ENCODE results near the gene ARPC2. TPM values are rescaled to one million over a fixed set of nuclear protein-coding genes. Genes with fewer than 3 reads are reported as not detected.

ARPC2 gene
- total and polyA plus RNA-seq, 12 donors = 58.5 to 213 (median 134) TPM

DNA sequence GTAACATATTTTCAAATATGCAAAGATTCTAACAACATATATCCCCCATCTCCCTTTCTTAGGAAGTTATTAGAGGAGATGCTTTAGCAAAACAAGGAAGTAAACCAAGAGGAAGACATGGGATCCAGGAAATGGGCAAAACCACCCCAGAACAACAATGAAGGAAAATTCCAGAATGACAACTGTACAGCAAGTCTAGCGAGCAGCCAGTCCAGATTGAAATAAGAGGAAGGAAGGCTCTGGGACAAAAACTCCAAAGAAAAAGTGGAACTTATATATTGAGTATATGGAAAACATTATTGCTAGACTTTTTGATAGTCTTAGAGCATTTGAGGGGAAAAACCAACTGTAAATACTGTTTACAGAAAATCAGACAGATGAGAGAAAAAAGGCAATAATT lies 2.9 kb upstream of the ARPC2 start:
- 80 to 91% methylated on average over 1 of the region's 1 CpG for WGBS, 2 donors
- peaks cover 0 to 5% (median 0%) of the 10 kb centered on the region in 11 donors for H3K9me3 ChIP-seq
- peaks cover 0 to 5% (median 0%) of the 10 kb centered on the region in 9 donors for H3K36me3 ChIP-seq
- H3K4me1 ChIP-seq = peaks cover 5 to 26% (median 19%) of the 10 kb centered on the region in 9 donors
- H3K4me3 ChIP-seq = no peak overlapping the region
- DNase-seq (no peak), ATAC-seq (no peak)
- TF ChIP-seq, protein P1, sequence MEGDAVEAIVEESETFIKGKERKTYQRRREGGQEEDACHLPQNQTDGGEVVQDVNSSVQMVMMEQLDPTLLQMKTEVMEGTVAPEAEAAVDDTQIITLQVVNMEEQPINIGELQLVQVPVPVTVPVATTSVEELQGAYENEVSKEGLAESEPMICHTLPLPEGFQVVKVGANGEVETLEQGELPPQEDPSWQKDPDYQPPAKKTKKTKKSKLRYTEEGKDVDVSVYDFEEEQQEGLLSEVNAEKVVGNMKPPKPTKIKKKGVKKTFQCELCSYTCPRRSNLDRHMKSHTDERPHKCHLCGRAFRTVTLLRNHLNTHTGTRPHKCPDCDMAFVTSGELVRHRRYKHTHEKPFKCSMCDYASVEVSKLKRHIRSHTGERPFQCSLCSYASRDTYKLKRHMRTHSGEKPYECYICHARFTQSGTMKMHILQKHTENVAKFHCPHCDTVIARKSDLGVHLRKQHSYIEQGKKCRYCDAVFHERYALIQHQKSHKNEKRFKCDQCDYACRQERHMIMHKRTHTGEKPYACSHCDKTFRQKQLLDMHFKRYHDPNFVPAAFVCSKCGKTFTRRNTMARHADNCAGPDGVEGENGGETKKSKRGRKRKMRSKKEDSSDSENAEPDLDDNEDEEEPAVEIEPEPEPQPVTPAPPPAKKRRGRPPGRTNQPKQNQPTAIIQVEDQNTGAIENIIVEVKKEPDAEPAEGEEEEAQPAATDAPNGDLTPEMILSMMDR (IDR thresholded peaks at IDR 0.05) = no peak
- H3K27me3 ChIP-seq = no peaks in the 10 kb centered on the region
- intact Hi-C loops (cut with DNase I) = no loop called here
- no peak overlapping the region for H3K27ac ChIP-seq

- TF ChIP-seq, protein P1 (IDR thresholded peaks at IDR 0.05) = no peak
- peaks cover 0 to 24% (median 0%) of the 10 kb centered on the region in 9 donors for H3K36me3 ChIP-seq
- DNase-seq (peak; percentile 26 to 30), ATAC-seq (peak in 6 of 8 donors; percentile 11 to 47 (median 25))
- H3K4me1 ChIP-seq = peaks cover 11 to 48% (median 40%) of the 10 kb centered on the region in 9 donors
- H3K4me3 ChIP-seq = peak overlapping the region; percentile 78 to 97 (median 94)
- H3K27me3 ChIP-seq = no peaks in the 10 kb centered on the region
- no peaks in the 10 kb centered on the region for H3K9me3 ChIP-seq
- H3K27ac ChIP-seq = peak overlapping the region; percentile 58 to 99 (median 94)
- 30 to 31% methylated on average over 9 of the region's 9 CpGs for WGBS, 2 donors
- intact Hi-C loops (cut with DNase I) = loop anchor here in 7 of 10 donors (1.0 to 5.0 kb wide), 7 partner anchors 30 to 76 kb away; partner anchors contain the start of genes AAMP (in 2 of the 7), PNKD (in 2 of the 7), GPBAR1 (in 1 of the 7) and TMBIM1 (in 1 of the 7)
Measured at GRCh38 chr2:218216336-218216673, 684 bp upstream of the ARPC2 start.

- intact Hi-C loops (cut with DNase I) = loop anchor here in 7 of 10 donors (2.0 to 5.0 kb wide), 6 partner anchors 31 to 75 kb away; partner anchors contain the start of genes AAMP (in 2 of the 7), PNKD (in 2 of the 7), GPBAR1 (in 1 of the 7) and TMBIM1 (in 1 of the 7)
- peak; percentile 58 to 61 for DNase-seq
- no peaks in the 10 kb centered on the region for H3K9me3 ChIP-seq
- WGBS, 2 donors = 1% methylated on average over 46 to 47 of the region's 47 CpGs
- H3K27me3 ChIP-seq = no peaks in the 10 kb centered on the region
- peaks cover 11 to 61% (median 52%) of the 10 kb centered on the region in 9 donors for H3K4me1 ChIP-seq
- H3K4me3 ChIP-seq = peak overlapping the region; percentile 78 to 97 (median 94)
- ATAC-seq = peak; percentile 39 to 78 (median 64)
- H3K27ac ChIP-seq = peak overlapping the region; percentile 58 to 99 (median 94)
- H3K36me3 ChIP-seq = peaks cover 0 to 37% (median 0%) of the 10 kb centered on the region in 9 donors
- TF ChIP-seq, protein P1 (IDR thresholded peaks at IDR 0.05) = no peak
Measured at GRCh38 chr2:218217360-218218267, 625 bp downstream of the ARPC2 start.

All from heart right ventricle (tissue), 16 donors.